ENCODE data around the gene SPHK1.

Gene SPHK1

GRCh38 chr17:76405607-76405966 lies 21.2 kb downstream of the SPHK1 start:
- H2AK5ac ChIP-seq (ENCODE audit: low read depth, low read length), result no peak overlapping the region
- no peak for DNase-seq (ENCODE audit: low spot score)
- H3K79me1 ChIP-seq (ENCODE audit: low read depth, low read length), result peaks cover 6% of the 10 kb centered on the region
- no peak overlapping the region for H2BK120ac ChIP-seq (ENCODE audit: low read depth, low read length)
- H3K4me1 ChIP-seq (ENCODE audit: control insufficient read depth in 2 of 2, insufficient read depth in 1 of 2, low read depth in 1 of 2, low read length in 2 of 2), result no peaks in the 10 kb centered on the region
- no peak overlapping the region for H2BK12ac ChIP-seq (ENCODE audit: low read length)
- no peak overlapping the region for H3K27ac ChIP-seq (replicated peaks; ENCODE audit: low read length)
- H3K4me3 ChIP-seq (ENCODE audit: low read length in 2 of 2), result no peak overlapping the region
- no peak overlapping the region for H3K4ac ChIP-seq (ENCODE audit: low read length)
- no CpG with 5 or more reads among the region's 9 CpGs for WGBS, 2 donors (ENCODE audit: extremely low coverage in 2 of 2, insufficient read length in 2 of 2, insufficient replicate concordance in 1 of 2)
- no peak overlapping the region for H3K4me2 ChIP-seq (ENCODE audit: insufficient read depth, low read length, poor library complexity, severe bottlenecking)
- H3K14ac ChIP-seq (ENCODE audit: low read length), result no peak overlapping the region
- no peak overlapping the region for H2BK5ac ChIP-seq (ENCODE audit: low read length)
- H3K9ac ChIP-seq (ENCODE audit: low read depth, low read length, poor library complexity), result no peak overlapping the region
- no peaks in the 10 kb centered on the region for H3K9me3 ChIP-seq (replicated peaks in 1 of 2; ENCODE audit: control insufficient read depth in 2 of 2, insufficient read depth in 1 of 2, low read depth in 1 of 2, low read length in 2 of 2)
- no peak overlapping the region for H2AFZ ChIP-seq (ENCODE audit: low read length)
- peak overlapping the region; percentile 95 for H3K23ac ChIP-seq (ENCODE audit: low read depth, low read length, poor library complexity)
- H3K27me3 ChIP-seq (ENCODE audit: control insufficient read depth in 3 of 3, insufficient read depth in 3 of 3, low read depth in 1 of 3, low read length in 3 of 3), result peaks cover 0 to 2% (median 0%) of the 10 kb centered on the region in 3 experiments
- no peak overlapping the region for H3K18ac ChIP-seq (ENCODE audit: low read length)
- peaks cover 32 to 69% of the 10 kb centered on the region in 2 donors for H3K36me3 ChIP-seq (replicated peaks in 1 of 2; ENCODE audit: control insufficient read depth in 2 of 2, insufficient read depth in 2 of 2, low read length in 2 of 2)
- no peak overlapping the region for H4K8ac ChIP-seq (ENCODE audit: low read depth, low read length)
- no peak overlapping the region for H4K91ac ChIP-seq (ENCODE audit: low read depth, low read length, poor library complexity)
- no peak overlapping the region for H2BK15ac ChIP-seq (ENCODE audit: low read length)

- Histone ChIP-seq H3K27me3 (ENCODE audit: control insufficient read depth in 3 of 3, insufficient read depth in 3 of 3, low read depth in 1 of 3, low read length in 3 of 3) (peaks cover 0 to 2% (median 0%) of the 10 kb centered on the region in 3 experiments), H3K23ac (ENCODE audit: low read depth, low read length, poor library complexity) (peak overlapping the region; percentile 95), H2BK15ac (ENCODE audit: low read length) (no peak overlapping the region), H3K4ac (ENCODE audit: low read length) (no peak overlapping the region), H3K18ac (ENCODE audit: low read length) (no peak overlapping the region), H3K27ac (replicated peaks; ENCODE audit: low read length) (no peak overlapping the region), H4K8ac (ENCODE audit: low read depth, low read length) (no peak overlapping the region), H3K4me2 (ENCODE audit: insufficient read depth, low read length, poor library complexity, severe bottlenecking) (no peak overlapping the region), H3K4me1 (ENCODE audit: control insufficient read depth in 2 of 2, insufficient read depth in 1 of 2, low read depth in 1 of 2, low read length in 2 of 2) (no peaks in the 10 kb centered on the region), H3K36me3 (replicated peaks in 1 of 2; ENCODE audit: control insufficient read depth in 2 of 2, insufficient read depth in 2 of 2, low read length in 2 of 2) (peaks cover 27 to 67% of the 10 kb centered on the region in 2 donors), H3K79me1 (ENCODE audit: low read depth, low read length) (peaks cover 6% of the 10 kb centered on the region), H4K91ac (ENCODE audit: low read depth, low read length, poor library complexity) (no peak overlapping the region), H3K9ac (ENCODE audit: low read depth, low read length, poor library complexity) (peak overlapping the region; percentile 15), H2AFZ (ENCODE audit: low read length) (no peak overlapping the region), H2AK5ac (ENCODE audit: low read depth, low read length) (no peak overlapping the region), H2BK120ac (ENCODE audit: low read depth, low read length) (no peak overlapping the region), H2BK5ac (ENCODE audit: low read length) (no peak overlapping the region), H3K14ac (ENCODE audit: low read length) (no peak overlapping the region), H3K4me3 (ENCODE audit: low read length in 2 of 2) (no peak overlapping the region), H3K9me3 (replicated peaks in 1 of 2; ENCODE audit: control insufficient read depth in 2 of 2, insufficient read depth in 1 of 2, low read depth in 1 of 2, low read length in 2 of 2) (no peaks in the 10 kb centered on the region), H2BK12ac (ENCODE audit: low read length) (no peak overlapping the region)
- no peak for DNase-seq (ENCODE audit: low spot score)
- WGBS, 2 donors (ENCODE audit: extremely low coverage in 2 of 2, insufficient read length in 2 of 2, insufficient replicate concordance in 1 of 2), result no CpG with 5 or more reads among the region's 16 CpGs
These were observed 21.7 kb downstream of the SPHK1 start for GRCh38 chr17:76405967-76406647.

GRCh38 chr17:76407509-76407908 lies 23.1 kb downstream of the SPHK1 start:
- H3K79me1 ChIP-seq (ENCODE audit: low read depth, low read length), result peaks cover 7% of the 10 kb centered on the region
- no peak overlapping the region for H2BK12ac ChIP-seq (ENCODE audit: low read length)
- no peak overlapping the region for H3K23ac ChIP-seq (ENCODE audit: low read depth, low read length, poor library complexity)
- no peak for DNase-seq (ENCODE audit: low spot score)
- no peaks in the 10 kb centered on the region for H3K4me1 ChIP-seq (ENCODE audit: control insufficient read depth in 2 of 2, insufficient read depth in 1 of 2, low read depth in 1 of 2, low read length in 2 of 2)
- H2BK15ac ChIP-seq (ENCODE audit: low read length), result no peak overlapping the region
- no peak overlapping the region for H2AFZ ChIP-seq (ENCODE audit: low read length)
- H3K14ac ChIP-seq (ENCODE audit: low read length), result no peak overlapping the region
- no peak overlapping the region for H2BK120ac ChIP-seq (ENCODE audit: low read depth, low read length)
- no peak overlapping the region for H3K4me3 ChIP-seq (ENCODE audit: low read length in 2 of 2)
- WGBS, 2 donors (ENCODE audit: extremely low coverage in 2 of 2, insufficient read length in 2 of 2, insufficient replicate concordance in 1 of 2), result no CpG with 5 or more reads among the region's 4 CpGs
- H3K27me3 ChIP-seq (ENCODE audit: control insufficient read depth in 3 of 3, insufficient read depth in 3 of 3, low read depth in 1 of 3, low read length in 3 of 3), result peaks cover 0 to under 1% (median 0%) of the 10 kb centered on the region in 3 experiments
- no peak overlapping the region for H4K91ac ChIP-seq (ENCODE audit: low read depth, low read length, poor library complexity)
- H3K18ac ChIP-seq (ENCODE audit: low read length), result no peak overlapping the region
- H3K9me3 ChIP-seq (replicated peaks in 1 of 2; ENCODE audit: control insufficient read depth in 2 of 2, insufficient read depth in 1 of 2, low read depth in 1 of 2, low read length in 2 of 2), result no peaks in the 10 kb centered on the region
- peaks cover 20 to 65% of the 10 kb centered on the region in 2 donors for H3K36me3 ChIP-seq (replicated peaks in 1 of 2; ENCODE audit: control insufficient read depth in 2 of 2, insufficient read depth in 2 of 2, low read length in 2 of 2)
- no peak overlapping the region for H3K9ac ChIP-seq (ENCODE audit: low read depth, low read length, poor library complexity)
- no peak overlapping the region for H3K4me2 ChIP-seq (ENCODE audit: insufficient read depth, low read length, poor library complexity, severe bottlenecking)
- no peak overlapping the region for H2BK5ac ChIP-seq (ENCODE audit: low read length)
- no peak overlapping the region for H4K8ac ChIP-seq (ENCODE audit: low read depth, low read length)
- no peak overlapping the region for H3K27ac ChIP-seq (replicated peaks; ENCODE audit: low read length)
- H3K4ac ChIP-seq (ENCODE audit: low read length), result no peak overlapping the region
- no peak overlapping the region for H2AK5ac ChIP-seq (ENCODE audit: low read depth, low read length)

GRCh38 chr17:76408037-76408849 lies 23.8 kb downstream of the SPHK1 start:
- peaks cover 16 to 61% of the 10 kb centered on the region in 2 donors for H3K36me3 ChIP-seq (replicated peaks in 1 of 2; ENCODE audit: control insufficient read depth in 2 of 2, insufficient read depth in 2 of 2, low read length in 2 of 2)
- no peak overlapping the region for H3K4me2 ChIP-seq (ENCODE audit: insufficient read depth, low read length, poor library complexity, severe bottlenecking)
- H2BK12ac ChIP-seq (ENCODE audit: low read length), result no peak overlapping the region
- H3K9ac ChIP-seq (ENCODE audit: low read depth, low read length, poor library complexity), result no peak overlapping the region
- H3K18ac ChIP-seq (ENCODE audit: low read length), result no peak overlapping the region
- no peak overlapping the region for H2BK120ac ChIP-seq (ENCODE audit: low read depth, low read length)
- H3K23ac ChIP-seq (ENCODE audit: low read depth, low read length, poor library complexity), result no peak overlapping the region
- H3K4me3 ChIP-seq (ENCODE audit: low read length in 2 of 2), result no peak overlapping the region
- H3K9me3 ChIP-seq (replicated peaks in 1 of 2; ENCODE audit: control insufficient read depth in 2 of 2, insufficient read depth in 1 of 2, low read depth in 1 of 2, low read length in 2 of 2), result no peaks in the 10 kb centered on the region
- H3K79me1 ChIP-seq (ENCODE audit: low read depth, low read length), result peaks cover 7% of the 10 kb centered on the region
- H3K14ac ChIP-seq (ENCODE audit: low read length), result no peak overlapping the region
- H4K91ac ChIP-seq (ENCODE audit: low read depth, low read length, poor library complexity), result no peak overlapping the region
- H2BK15ac ChIP-seq (ENCODE audit: low read length), result no peak overlapping the region
- no CpG with 5 or more reads among the region's 12 CpGs for WGBS, 2 donors (ENCODE audit: extremely low coverage in 2 of 2, insufficient read length in 2 of 2, insufficient replicate concordance in 1 of 2)
- no peak overlapping the region for H2AK5ac ChIP-seq (ENCODE audit: low read depth, low read length)
- H3K27ac ChIP-seq (replicated peaks; ENCODE audit: low read length), result no peak overlapping the region
- H4K8ac ChIP-seq (ENCODE audit: low read depth, low read length), result no peak overlapping the region
- H2BK5ac ChIP-seq (ENCODE audit: low read length), result no peak overlapping the region
- no peaks in the 10 kb centered on the region for H3K4me1 ChIP-seq (ENCODE audit: control insufficient read depth in 2 of 2, insufficient read depth in 1 of 2, low read depth in 1 of 2, low read length in 2 of 2)
- DNase-seq (ENCODE audit: low spot score), result peak; percentile 32
- no peaks in the 10 kb centered on the region for H3K27me3 ChIP-seq (ENCODE audit: control insufficient read depth in 3 of 3, insufficient read depth in 3 of 3, low read depth in 1 of 3, low read length in 3 of 3)
- no peak overlapping the region for H2AFZ ChIP-seq (ENCODE audit: low read length)
- H3K4ac ChIP-seq (ENCODE audit: low read length), result no peak overlapping the region

Measured in neuronal stem cell (in vitro differentiated cells).